Peyer's patch (tissue), 4 donors: ENCODE measurements around the gene FBXL19.

Experiments used
- CTCF ChIP-seq, 6 experiments: fragments of 450-650 bp in 4 of 6; fragments of 200-600 bp in 2 of 6; sonication (generic) in 1 of 6; IDR thresholded peaks; one replicate each; pipeline ENCODE4 v1.5.1; 2017 to 2019; ENCODE audit warnings: antibody characterized with exemption in 6 of 6, mild to moderate bottlenecking in 3 of 6, moderate library complexity in 1 of 6
- POLR2A ChIP-seq, 2 donors: fragments of 450-650 bp; IDR thresholded peaks; one replicate each; pipeline ENCODE4 v1.5.1; 2017; ENCODE audit warnings: antibody characterized with exemption in 2 of 2, mild to moderate bottlenecking in 2 of 2, moderate library complexity in 2 of 2

- TF ChIP-seq POLR2A (IDR thresholded peaks at IDR 0.05), result no peak
- TF ChIP-seq CTCF (IDR thresholded peaks at IDR 0.05), result no peak
These were observed 38.2 kb upstream of the FBXL19 start for GRCh38 chr16:30885196-30885595.
